ENCODE data around the gene GABRA6.

Gene GABRA6

GRCh38 chr5:161745392-161745791 lies 59.9 kb downstream of the GABRA6 start:
- TF ChIP-seq, protein P1, sequence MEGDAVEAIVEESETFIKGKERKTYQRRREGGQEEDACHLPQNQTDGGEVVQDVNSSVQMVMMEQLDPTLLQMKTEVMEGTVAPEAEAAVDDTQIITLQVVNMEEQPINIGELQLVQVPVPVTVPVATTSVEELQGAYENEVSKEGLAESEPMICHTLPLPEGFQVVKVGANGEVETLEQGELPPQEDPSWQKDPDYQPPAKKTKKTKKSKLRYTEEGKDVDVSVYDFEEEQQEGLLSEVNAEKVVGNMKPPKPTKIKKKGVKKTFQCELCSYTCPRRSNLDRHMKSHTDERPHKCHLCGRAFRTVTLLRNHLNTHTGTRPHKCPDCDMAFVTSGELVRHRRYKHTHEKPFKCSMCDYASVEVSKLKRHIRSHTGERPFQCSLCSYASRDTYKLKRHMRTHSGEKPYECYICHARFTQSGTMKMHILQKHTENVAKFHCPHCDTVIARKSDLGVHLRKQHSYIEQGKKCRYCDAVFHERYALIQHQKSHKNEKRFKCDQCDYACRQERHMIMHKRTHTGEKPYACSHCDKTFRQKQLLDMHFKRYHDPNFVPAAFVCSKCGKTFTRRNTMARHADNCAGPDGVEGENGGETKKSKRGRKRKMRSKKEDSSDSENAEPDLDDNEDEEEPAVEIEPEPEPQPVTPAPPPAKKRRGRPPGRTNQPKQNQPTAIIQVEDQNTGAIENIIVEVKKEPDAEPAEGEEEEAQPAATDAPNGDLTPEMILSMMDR (IDR thresholded peaks at IDR 0.05; ENCODE audit: low read depth, low read length, poor library complexity, severe bottlenecking), result no peak
- TF ChIP-seq EZH2phosphoT487 (IDR thresholded peaks at IDR 0.05; ENCODE audit: borderline replicate concordance, low read length), result no peak
- no peaks in the 10 kb centered on the region for H3F3A ChIP-seq (ENCODE audit: control insufficient read depth, insufficient read depth)
- no peak overlapping the region for H3K4me2 ChIP-seq (ENCODE audit: low read length)
- H3K79me2 ChIP-seq (ENCODE audit: control insufficient read depth, low read length), result no peaks in the 10 kb centered on the region
- H3K27ac ChIP-seq (ENCODE audit: low read depth, low read length), result no peak overlapping the region
- H3K9me3 ChIP-seq (ENCODE audit: control insufficient read depth, insufficient read depth, low read length), result no peaks in the 10 kb centered on the region
- no peaks in the 10 kb centered on the region for H4K20me1 ChIP-seq (ENCODE audit: control insufficient read depth, insufficient read depth, low read depth, low read length)
- no peaks in the 10 kb centered on the region for H3K9me2 ChIP-seq (replicated peaks; ENCODE audit: control insufficient read depth, low read length)
- no peaks in the 10 kb centered on the region for H3K36me3 ChIP-seq (ENCODE audit: control insufficient read depth, low read length)
- H3K27me3 ChIP-seq (ENCODE audit: control insufficient read depth, low read length), result no peaks in the 10 kb centered on the region
- H3K4me3 ChIP-seq (ENCODE audit: low read length), result no peak overlapping the region
- no peaks in the 10 kb centered on the region for H3K4me1 ChIP-seq (ENCODE audit: control insufficient read depth, low read length)

GRCh38 chr5:161751265-161751664 lies 65.7 kb downstream of the GABRA6 start:
- Histone ChIP-seq H3K4me2 (ENCODE audit: low read length) (no peak overlapping the region), H3F3A (ENCODE audit: control insufficient read depth, insufficient read depth) (no peaks in the 10 kb centered on the region), H3K27ac (ENCODE audit: low read depth, low read length) (no peak overlapping the region), H3K79me2 (ENCODE audit: control insufficient read depth, low read length) (no peaks in the 10 kb centered on the region), H3K27me3 (ENCODE audit: control insufficient read depth, low read length) (no peaks in the 10 kb centered on the region), H3K36me3 (ENCODE audit: control insufficient read depth, low read length) (no peaks in the 10 kb centered on the region), H3K9me3 (ENCODE audit: control insufficient read depth, insufficient read depth, low read length) (no peaks in the 10 kb centered on the region), H3K4me1 (ENCODE audit: control insufficient read depth, low read length) (no peaks in the 10 kb centered on the region), H4K20me1 (ENCODE audit: control insufficient read depth, insufficient read depth, low read depth, low read length) (no peaks in the 10 kb centered on the region), H3K9me2 (replicated peaks; ENCODE audit: control insufficient read depth, low read length) (no peaks in the 10 kb centered on the region), H3K4me3 (ENCODE audit: low read length) (no peak overlapping the region)
- no peak for TF ChIP-seq EZH2phosphoT487 (IDR thresholded peaks at IDR 0.05; ENCODE audit: borderline replicate concordance, low read length)
- TF ChIP-seq, protein P1 (IDR thresholded peaks at IDR 0.05; ENCODE audit: low read depth, low read length, poor library complexity, severe bottlenecking), result no peak
